Measurements from ENCODE around the gene NTRK1.

- TF ChIP-seq REST (IDR thresholded peaks at IDR 0.05; ENCODE audit: insufficient replicate concordance, low read depth) (no peak), POLR2AphosphoS5 (IDR thresholded peaks at IDR 0.05; ENCODE audit: low read depth) (no peak), GABPA (IDR thresholded peaks at IDR 0.05; ENCODE audit: low read depth) (no peak), SPI1 (IDR thresholded peaks at IDR 0.05; ENCODE audit: borderline replicate concordance, low read depth) (no peak)
- TF ChIP-seq, protein P1, sequence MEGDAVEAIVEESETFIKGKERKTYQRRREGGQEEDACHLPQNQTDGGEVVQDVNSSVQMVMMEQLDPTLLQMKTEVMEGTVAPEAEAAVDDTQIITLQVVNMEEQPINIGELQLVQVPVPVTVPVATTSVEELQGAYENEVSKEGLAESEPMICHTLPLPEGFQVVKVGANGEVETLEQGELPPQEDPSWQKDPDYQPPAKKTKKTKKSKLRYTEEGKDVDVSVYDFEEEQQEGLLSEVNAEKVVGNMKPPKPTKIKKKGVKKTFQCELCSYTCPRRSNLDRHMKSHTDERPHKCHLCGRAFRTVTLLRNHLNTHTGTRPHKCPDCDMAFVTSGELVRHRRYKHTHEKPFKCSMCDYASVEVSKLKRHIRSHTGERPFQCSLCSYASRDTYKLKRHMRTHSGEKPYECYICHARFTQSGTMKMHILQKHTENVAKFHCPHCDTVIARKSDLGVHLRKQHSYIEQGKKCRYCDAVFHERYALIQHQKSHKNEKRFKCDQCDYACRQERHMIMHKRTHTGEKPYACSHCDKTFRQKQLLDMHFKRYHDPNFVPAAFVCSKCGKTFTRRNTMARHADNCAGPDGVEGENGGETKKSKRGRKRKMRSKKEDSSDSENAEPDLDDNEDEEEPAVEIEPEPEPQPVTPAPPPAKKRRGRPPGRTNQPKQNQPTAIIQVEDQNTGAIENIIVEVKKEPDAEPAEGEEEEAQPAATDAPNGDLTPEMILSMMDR (IDR thresholded peaks at IDR 0.05; ENCODE audit: insufficient read depth, low read length): no peak
Measured at GRCh38 chr1:156920233-156921052, 59.8 kb downstream of the NTRK1 start, which contains the start of gene LRRC71.
